ENCODE results near the gene PLSCR4.

The PLSCR4 gene

DNA sequence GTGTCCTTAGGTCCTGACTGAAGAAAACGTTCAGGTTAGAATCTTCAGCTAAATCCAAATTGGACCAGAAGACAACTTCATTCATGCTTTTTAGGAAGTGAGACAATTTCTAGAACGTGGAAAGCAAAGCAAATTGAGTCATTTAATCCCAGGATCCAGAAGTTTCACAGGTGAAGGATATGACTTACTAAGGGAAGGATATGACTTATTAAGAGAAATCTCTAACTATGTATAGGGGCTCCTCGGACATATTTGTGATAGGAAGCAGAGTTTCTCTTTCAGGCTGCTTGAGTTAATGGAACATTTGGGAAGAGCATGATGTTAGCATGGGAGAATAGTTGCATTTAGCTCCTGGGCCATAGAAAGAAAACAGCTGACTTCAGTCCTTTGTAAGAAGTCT lies 73.8 kb downstream of the PLSCR4 start:
- in situ Hi-C loops (cut with MboI; ENCODE audit: low sequenced_read_pairs, unreplicated experiment), result no loop called here
- no peak for TF ChIP-seq CTCF (IDR thresholded peaks at IDR 0.05; ENCODE audit: borderline replicate concordance, control extremely low read depth, extremely low read depth, insufficient read depth, missing control alignments)

GRCh38 chr3:146172586-146172985 lies 78.3 kb downstream of the PLSCR4 start:
- no peak for DNase-seq (ENCODE audit: low spot score)
- no peak for TF ChIP-seq CTCF (IDR thresholded peaks at IDR 0.05; ENCODE audit: borderline replicate concordance, control extremely low read depth, extremely low read depth, insufficient read depth, missing control alignments)
- in situ Hi-C loops (cut with MboI; ENCODE audit: low sequenced_read_pairs, unreplicated experiment), result no loop called here

More for the DNA sequence above, 73.8 kb downstream of the PLSCR4 start:
- DNase-seq (ENCODE audit: low spot score), result no peak

- DNase-seq (ENCODE audit: low spot score), result no peak
- TF ChIP-seq CTCF (IDR thresholded peaks at IDR 0.05; ENCODE audit: borderline replicate concordance, control extremely low read depth, extremely low read depth, insufficient read depth, missing control alignments), result no peak
- in situ Hi-C loops (cut with MboI; ENCODE audit: low sequenced_read_pairs, unreplicated experiment), result no loop called here
These were observed 80.3 kb downstream of the PLSCR4 start for GRCh38 chr3:146170591-146170990.

GRCh38 chr3:146169891-146170290 lies 81.0 kb downstream of the PLSCR4 start:
- TF ChIP-seq CTCF (IDR thresholded peaks at IDR 0.05; ENCODE audit: borderline replicate concordance, control extremely low read depth, extremely low read depth, insufficient read depth, missing control alignments), result no peak
- in situ Hi-C loops (cut with MboI; ENCODE audit: low sequenced_read_pairs, unreplicated experiment), result no loop called here
- DNase-seq (ENCODE audit: low spot score), result no peak

GRCh38 chr3:146166826-146167225 lies 84.1 kb downstream of the PLSCR4 start:
- in situ Hi-C loops (cut with MboI; ENCODE audit: low sequenced_read_pairs, unreplicated experiment), result no loop called here
- no peak for DNase-seq (ENCODE audit: low spot score)
- TF ChIP-seq CTCF (IDR thresholded peaks at IDR 0.05; ENCODE audit: borderline replicate concordance, control extremely low read depth, extremely low read depth, insufficient read depth, missing control alignments), result no peak

DNA sequence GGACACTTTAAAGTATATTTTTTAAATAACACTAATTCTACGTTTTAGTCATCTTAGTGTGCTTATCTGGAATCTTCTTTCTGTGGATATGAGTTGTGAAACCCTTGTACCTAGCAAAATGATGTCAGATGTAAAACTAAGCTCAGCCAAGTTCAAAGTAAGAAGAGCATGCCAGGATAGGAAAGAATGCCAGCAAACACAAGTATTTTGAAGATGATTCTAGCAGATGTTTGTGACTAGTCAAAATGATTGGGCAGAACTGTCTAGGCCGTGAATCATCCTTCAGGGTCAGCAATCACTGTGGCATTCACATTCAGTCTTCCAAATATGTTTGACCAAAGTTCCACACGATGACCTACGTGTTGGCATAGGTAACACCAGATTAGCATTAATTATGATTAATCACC lies 84.5 kb downstream of the PLSCR4 start:
- in situ Hi-C loops (cut with MboI; ENCODE audit: low sequenced_read_pairs, unreplicated experiment), result no loop called here
- no peak for TF ChIP-seq CTCF (IDR thresholded peaks at IDR 0.05; ENCODE audit: borderline replicate concordance, control extremely low read depth, extremely low read depth, insufficient read depth, missing control alignments)
- DNase-seq (ENCODE audit: low spot score), result no peak

DNA sequence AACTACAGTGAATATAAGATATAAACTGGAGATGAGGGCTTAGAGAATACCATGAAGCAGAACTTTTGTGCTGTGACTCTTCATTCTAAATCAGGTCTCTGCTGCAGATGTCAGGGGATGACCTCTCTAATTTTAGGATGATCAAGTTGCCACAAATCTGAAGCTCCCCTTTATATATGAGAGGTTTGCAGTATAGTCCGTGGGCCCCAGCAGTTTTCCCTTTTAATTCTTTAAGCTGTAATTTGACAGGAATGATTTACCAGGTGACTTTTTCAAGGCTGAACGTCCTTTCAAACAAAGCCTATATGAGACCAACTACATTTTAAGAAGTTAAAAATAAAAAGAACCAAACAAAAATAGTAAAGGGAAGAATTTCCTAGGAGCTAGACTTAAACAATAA lies 85.0 kb downstream of the PLSCR4 start:
- in situ Hi-C loops (cut with MboI; ENCODE audit: low sequenced_read_pairs, unreplicated experiment), result no loop called here
- DNase-seq (ENCODE audit: low spot score), result no peak
- TF ChIP-seq CTCF (IDR thresholded peaks at IDR 0.05; ENCODE audit: borderline replicate concordance, control extremely low read depth, extremely low read depth, insufficient read depth, missing control alignments), result no peak
